NT2/D1 (cell line): Measurements from ENCODE around the gene PHETA1.

Experiments
- DNase-seq: peaks from one replicate; pipeline ENCODE4 v3.0.0-alpha.2; 2011; ENCODE audit warnings: low read depth, low spot score
- H3K27me3 ChIP-seq: 2 replicates; pipeline ENCODE4 v1.6.0; 2011; ENCODE audit warnings: mild to moderate bottlenecking; ENCODE audit not compliant: insufficient read length, insufficient read depth
- H3K36me3 ChIP-seq: 2 replicates; pipeline ENCODE4 v1.6.1; 2011; ENCODE audit warnings: mild to moderate bottlenecking, low read length, mixed read lengths; ENCODE audit not compliant: insufficient read depth, insufficient read length
- H3K4me1 ChIP-seq: 2 replicates; pipeline ENCODE4 v1.5.1; 2011; ENCODE audit not compliant: insufficient read depth, insufficient read length
- H3K4me3 ChIP-seq: 2 replicates; pipeline ENCODE4 v1.5.1; 2011; ENCODE audit warnings: low read depth; ENCODE audit not compliant: insufficient read length
- H3K9ac ChIP-seq: 2 replicates; pipeline ENCODE4 v1.6.0; 2011; ENCODE audit warnings: low read depth; ENCODE audit not compliant: insufficient read length
- H3K9me3 ChIP-seq: 2 replicates; pipeline ENCODE4 v1.5.1; 2011; ENCODE audit warnings: mild to moderate bottlenecking, low read length; ENCODE audit not compliant: insufficient read depth
- SUZ12 ChIP-seq: IDR thresholded peaks from 2 replicates; pipeline ENCODE4 v1.6.1; 2011; ENCODE audit not compliant: insufficient read length, insufficient read depth; ENCODE audit errors: extremely low read depth
- YY1 ChIP-seq: IDR thresholded peaks from 2 replicates; pipeline ENCODE4 v1.6.1; 2011; ENCODE audit not compliant: insufficient read length, insufficient read depth
- ZNF274 ChIP-seq: IDR thresholded peaks from 2 replicates; pipeline ENCODE4 v1.6.1; 2011; ENCODE audit warnings: mild to moderate bottlenecking, low read depth, low read length

The PHETA1 gene

GRCh38 chr12:111412007-111412829 is 43.3 kb upstream of the PHETA1 start:
- Histone ChIP-seq H3K4me3 (no peak overlapping the region), H3K9ac (peak overlapping the region; percentile 61), H3K27me3 (no peaks in the 10 kb centered on the region), H3K4me1 (peaks cover 48% of the 10 kb centered on the region), H3K36me3 (peaks cover 26% of the 10 kb centered on the region), H3K9me3 (no peaks in the 10 kb centered on the region)
- no peak for DNase-seq
- TF ChIP-seq SUZ12 (no peak), ZNF274 (no peak), YY1 (no peak)

GRCh38 chr12:111411185-111411764 is 42.4 kb upstream of the PHETA1 start:
- H3K4me1 ChIP-seq = peaks cover 52% of the 10 kb centered on the region
- peak overlapping the region; percentile 57 for H3K9ac ChIP-seq
- no peak overlapping the region for H3K4me3 ChIP-seq

GRCh38 chr12:111410431-111411184 is 41.7 kb upstream of the PHETA1 start:
- Histone ChIP-seq H3K9me3 (no peaks in the 10 kb centered on the region), H3K4me1 (peaks cover 52% of the 10 kb centered on the region), H3K27me3 (no peaks in the 10 kb centered on the region)

More at GRCh38 chr12:111411185-111411764, 42.4 kb upstream of the PHETA1 start:
- no peaks in the 10 kb centered on the region for H3K27me3 ChIP-seq
- no peak for DNase-seq
- no peak for TF ChIP-seq YY1
- no peak for TF ChIP-seq ZNF274
- TF ChIP-seq SUZ12 = no peak
- peaks cover 26% of the 10 kb centered on the region for H3K36me3 ChIP-seq
- no peaks in the 10 kb centered on the region for H3K9me3 ChIP-seq

GRCh38 chr12:111409780-111410430 is 41.0 kb upstream of the PHETA1 start:
- Histone ChIP-seq H3K9ac (peak overlapping the region; percentile 43), H3K9me3 (no peaks in the 10 kb centered on the region), H3K27me3 (no peaks in the 10 kb centered on the region), H3K36me3 (peaks cover 18% of the 10 kb centered on the region), H3K4me1 (peaks cover 48% of the 10 kb centered on the region), H3K4me3 (no peak overlapping the region)
- TF ChIP-seq YY1 (no peak), SUZ12 (no peak), ZNF274 (no peak)
- no peak for DNase-seq

More at GRCh38 chr12:111410431-111411184, 41.7 kb upstream of the PHETA1 start:
- peak overlapping the region; percentile 52 for H3K9ac ChIP-seq
- no peak overlapping the region for H3K4me3 ChIP-seq
- DNase-seq = no peak
- TF ChIP-seq SUZ12 (no peak), ZNF274 (no peak)
- H3K36me3 ChIP-seq = peaks cover 23% of the 10 kb centered on the region

- no peaks in the 10 kb centered on the region for H3K27me3 ChIP-seq
- peak overlapping the region; percentile 43 for H3K9ac ChIP-seq
- DNase-seq = no peak
- peaks cover 45% of the 10 kb centered on the region for H3K4me1 ChIP-seq
- peaks cover 15% of the 10 kb centered on the region for H3K36me3 ChIP-seq
- no peak overlapping the region for H3K4me3 ChIP-seq
- TF ChIP-seq ZNF274 (no peak), YY1 (no peak), SUZ12 (no peak)
- no peaks in the 10 kb centered on the region for H3K9me3 ChIP-seq
Measured at GRCh38 chr12:111409403-111409779, 40.5 kb upstream of the PHETA1 start.

- Histone ChIP-seq H3K9ac (no peak overlapping the region), H3K27me3 (no peaks in the 10 kb centered on the region), H3K36me3 (peaks cover 12% of the 10 kb centered on the region), H3K4me3 (no peak overlapping the region), H3K9me3 (no peaks in the 10 kb centered on the region), H3K4me1 (peaks cover 43% of the 10 kb centered on the region)
- DNase-seq = no peak
- no peak for TF ChIP-seq ZNF274
- TF ChIP-seq YY1 = no peak
- no peak for TF ChIP-seq SUZ12
Measured at GRCh38 chr12:111408686-111409402, 39.9 kb upstream of the PHETA1 start.
